NCI-H2171 (cell line): ENCODE measurements around the gene ARRB1.
"Not testable (repeated sequence)": the region's sequence is repeated elsewhere in the genome, so short reads cannot be mapped to it uniquely, and the experiment has no call there.

Experiments used
- DNase-seq: peaks from one replicate; lab custom pipeline; 2025; lab: John Stamatoyannopoulos, UW

The ARRB1 gene

DNA sequence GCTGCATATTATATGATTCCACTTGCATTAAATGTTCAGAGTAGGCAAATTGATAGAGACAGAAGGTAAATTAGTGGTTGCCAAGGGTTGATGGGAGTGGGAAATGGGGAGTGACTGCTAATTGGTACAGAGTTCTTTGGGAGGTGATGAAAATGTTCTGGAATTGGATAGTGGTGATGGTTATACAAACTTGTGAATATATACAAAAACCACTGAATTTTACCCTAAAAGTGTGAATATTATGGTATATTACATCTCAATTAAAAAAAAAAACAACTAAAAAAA, 52.5 kb downstream of the ARRB1 start:
- DNase-seq: no peak

GRCh38 chr11:75298191-75298975, 53.1 kb downstream of the ARRB1 start:
- no peak for DNase-seq

DNA sequence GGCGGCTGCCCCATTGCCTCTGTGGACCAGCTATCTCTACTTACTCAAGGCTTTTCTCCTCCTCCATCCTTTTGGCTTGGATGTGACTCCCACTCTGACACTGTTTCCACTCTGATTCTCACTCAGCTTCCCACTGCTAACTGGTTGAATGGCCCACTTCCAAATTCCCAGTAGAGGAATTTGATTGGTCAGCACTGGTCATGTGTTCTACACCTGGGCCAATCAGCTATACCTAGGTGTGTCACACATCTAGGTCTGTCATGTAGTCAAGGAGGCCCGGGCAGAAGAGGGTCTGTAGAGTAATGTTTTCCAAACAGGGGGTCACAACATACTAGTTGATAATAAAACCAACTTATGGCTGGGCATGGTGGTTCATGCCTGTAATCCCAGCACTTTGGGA, 57.6 kb downstream of the ARRB1 start:
- DNase-seq: no peak

DNA sequence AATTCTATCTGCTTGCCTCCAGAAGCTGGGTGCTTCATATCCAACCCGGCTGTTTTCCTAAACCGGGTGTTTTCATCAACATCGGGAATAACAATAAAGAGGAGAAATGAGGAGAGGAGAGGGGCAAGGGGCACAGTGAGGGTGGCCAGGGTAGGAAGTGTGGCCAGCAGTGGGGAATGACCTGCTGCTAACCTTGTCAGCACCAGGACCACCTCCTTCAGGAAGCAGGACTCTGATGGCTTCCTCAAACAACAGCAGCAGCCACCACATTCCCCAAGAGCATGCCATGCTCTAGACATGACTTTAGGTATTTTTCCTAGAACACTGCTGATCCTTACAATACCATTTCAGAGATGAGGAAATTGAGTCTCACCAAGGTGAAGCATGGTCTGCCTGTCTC, 58.5 kb downstream of the ARRB1 start:
- DNase-seq: no peak

DNA sequence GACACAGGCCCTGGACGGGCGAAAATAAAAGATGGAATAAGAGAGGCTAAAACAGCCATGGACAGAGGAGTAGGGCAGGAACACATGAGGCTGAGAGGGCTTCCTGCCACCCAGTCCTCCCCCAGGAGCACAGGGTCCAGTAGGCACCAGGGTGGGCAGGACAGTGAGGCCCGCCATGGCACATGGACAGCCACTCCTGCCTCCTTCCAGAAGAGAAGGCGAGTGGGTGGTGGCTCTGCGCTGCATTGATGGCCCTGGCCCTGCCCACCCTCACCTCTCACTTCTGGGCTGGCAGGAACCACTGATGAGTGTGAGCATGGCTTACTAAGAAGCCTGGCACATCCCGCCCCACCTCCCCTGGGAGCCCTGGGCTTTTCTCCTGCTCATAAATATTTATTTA, 59.7 kb downstream of the ARRB1 start:
- DNase-seq: no peak

DNA sequence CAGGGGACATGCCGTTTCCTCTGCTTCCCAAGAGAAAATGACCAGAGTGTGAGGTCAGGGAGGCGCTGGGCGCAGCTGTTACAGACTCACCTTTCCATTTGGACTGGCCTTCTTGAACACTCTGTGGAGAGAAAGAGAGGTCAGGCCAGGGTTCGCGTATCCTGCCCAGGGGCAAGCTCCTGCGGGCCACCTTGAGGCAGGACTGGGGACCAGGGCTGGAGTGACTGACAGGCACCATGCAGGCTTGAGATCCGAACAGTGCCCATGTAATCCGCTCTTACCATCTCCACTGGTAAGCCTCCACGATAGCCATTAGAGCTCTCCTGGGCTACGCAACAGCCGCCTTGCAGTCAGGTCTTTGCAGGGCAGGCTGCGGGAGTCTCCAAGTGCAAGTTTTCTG, 61.5 kb downstream of the ARRB1 start:
- DNase-seq: no peak

DNA sequence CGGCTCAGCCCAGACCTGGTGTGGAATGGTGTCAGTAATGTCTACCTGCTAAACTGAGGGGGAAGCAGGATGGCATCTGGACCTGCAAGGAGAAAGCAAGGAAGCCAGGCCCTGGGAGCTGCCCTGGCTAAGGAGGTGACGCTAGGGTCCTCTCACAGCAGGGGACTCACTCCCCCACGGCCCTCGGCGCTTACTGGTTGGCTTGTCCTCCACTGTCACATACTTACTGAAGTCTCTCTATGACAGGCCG, 62.0 kb downstream of the ARRB1 start:
- DNase-seq: no peak

GRCh38 chr11:75287579-75287978, 63.9 kb downstream of the ARRB1 start:
- DNase-seq: no peak

GRCh38 chr11:75286826-75287465, 64.5 kb downstream of the ARRB1 start:
- DNase-seq: no peak

DNA sequence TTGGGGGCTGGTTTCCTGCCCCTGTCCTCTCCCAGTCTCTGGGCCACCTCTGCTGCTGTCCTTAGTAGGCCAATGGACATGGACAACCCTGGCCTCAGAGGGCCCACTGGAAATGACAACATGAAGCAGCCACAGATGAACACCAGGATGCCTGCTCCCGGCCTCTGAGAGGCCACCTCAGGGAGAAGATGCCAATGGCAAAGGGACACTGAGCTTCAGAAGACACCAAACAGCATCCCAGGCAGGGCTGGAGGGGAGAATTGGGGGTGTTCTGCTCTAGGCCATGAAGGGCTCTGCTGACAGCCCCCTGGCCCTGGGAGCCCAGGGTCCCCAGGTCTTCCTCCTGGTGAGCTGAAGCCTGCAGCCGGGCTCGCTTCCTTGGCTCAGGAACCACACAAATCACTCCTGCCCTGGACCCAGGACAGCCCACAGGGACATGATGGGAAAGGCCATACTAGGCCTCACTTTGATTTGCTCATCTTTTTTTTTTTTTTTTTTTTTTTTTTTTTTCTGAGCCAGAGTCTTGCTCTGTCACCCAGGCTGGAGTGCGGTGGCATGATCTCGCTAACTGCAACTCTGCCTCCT, 65.6 kb downstream of the ARRB1 start:
- DNase-seq: no peak

GRCh38 chr11:75283391-75283931, 68.0 kb downstream of the ARRB1 start:
- no peak for DNase-seq

GRCh38 chr11:75281469-75282095, 69.9 kb downstream of the ARRB1 start:
- no peak for DNase-seq

- DNase-seq: no peak
These were observed 70.5 kb downstream of the ARRB1 start for GRCh38 chr11:75280770-75281468.

DNA sequence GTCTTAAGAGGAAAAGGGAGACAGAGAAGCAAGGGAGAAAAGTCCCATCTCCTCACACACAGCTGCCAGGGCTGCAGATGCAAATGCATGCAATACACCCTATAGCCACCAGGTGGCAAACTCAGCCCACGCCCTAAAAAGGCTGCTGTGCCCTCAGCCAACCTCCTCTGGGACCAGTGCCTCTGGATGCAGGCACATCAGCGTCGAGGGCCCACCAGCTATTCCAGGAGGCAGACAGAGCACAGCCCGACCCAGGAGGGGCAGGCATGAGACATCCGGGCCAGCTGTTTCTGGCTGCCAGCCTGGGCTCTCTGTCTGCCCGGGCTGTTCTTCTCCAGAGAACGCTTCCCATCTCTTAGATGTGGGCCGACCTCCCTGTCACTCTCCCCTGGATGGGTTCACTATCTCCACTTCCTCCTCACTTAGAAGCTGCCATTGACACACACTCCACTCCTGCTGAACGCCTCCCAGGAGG, 71.2 kb downstream of the ARRB1 start:
- DNase-seq: peak; percentile 36

DNA sequence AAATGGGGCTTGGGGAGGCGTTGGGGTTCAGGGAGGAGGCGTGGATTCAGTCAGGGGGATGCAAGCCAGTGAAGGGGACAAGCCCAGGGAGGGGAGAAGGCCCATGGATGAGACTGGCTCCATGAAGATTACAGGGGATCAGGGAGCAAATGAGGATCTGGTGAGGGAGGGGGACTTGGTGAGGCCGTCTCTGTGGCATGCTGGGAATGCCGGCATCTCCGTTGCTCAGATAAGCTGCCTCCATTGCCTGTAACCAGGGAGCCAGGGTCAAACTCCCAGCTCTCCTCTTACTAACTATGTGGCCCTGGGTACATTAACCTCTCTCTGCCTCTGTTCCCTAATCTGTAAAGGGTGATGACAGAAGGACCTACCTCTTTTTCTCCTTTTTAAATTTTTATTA, 72.2 kb downstream of the ARRB1 start:
- DNase-seq: no peak

DNA sequence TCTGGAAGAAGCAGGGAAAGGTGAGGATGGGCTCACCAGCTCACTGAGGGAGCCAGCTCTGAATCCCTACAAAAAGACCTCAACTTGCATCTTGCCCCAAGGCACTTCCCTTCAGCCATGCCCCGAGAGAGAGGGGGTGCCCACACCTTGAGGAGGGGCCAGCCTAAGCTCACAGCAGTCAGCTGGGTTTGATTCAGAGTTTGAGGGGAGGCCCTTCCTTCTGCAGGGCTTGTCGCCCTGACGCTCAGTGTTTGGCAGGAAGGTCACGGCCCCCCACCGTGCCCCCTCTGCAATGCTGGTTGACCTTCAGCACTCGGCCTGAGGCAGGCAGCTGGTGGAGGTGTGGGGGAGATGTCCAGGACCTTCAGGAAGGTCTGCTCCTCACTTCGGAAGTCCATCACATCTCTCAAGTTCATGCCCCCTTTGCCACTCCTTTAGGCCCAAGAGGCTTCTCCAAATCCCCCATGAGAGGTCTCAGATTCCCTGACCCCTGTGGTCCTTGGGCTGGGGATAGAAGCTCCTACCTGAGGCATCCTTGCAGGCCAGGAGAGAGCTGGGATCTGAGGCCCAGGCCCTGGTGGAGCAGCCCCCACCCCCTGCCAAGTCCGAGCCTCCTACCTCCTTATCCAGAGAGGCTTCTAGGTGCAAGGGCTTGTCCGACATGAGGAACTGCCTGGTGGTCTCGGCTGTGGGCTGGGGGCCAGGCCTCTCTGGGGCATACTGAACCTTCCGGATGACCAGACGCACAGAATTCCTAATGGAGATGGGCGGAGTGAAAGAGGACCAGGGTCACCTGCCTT, 73.3 kb downstream of the ARRB1 start:
- DNase-seq: no peak

DNA sequence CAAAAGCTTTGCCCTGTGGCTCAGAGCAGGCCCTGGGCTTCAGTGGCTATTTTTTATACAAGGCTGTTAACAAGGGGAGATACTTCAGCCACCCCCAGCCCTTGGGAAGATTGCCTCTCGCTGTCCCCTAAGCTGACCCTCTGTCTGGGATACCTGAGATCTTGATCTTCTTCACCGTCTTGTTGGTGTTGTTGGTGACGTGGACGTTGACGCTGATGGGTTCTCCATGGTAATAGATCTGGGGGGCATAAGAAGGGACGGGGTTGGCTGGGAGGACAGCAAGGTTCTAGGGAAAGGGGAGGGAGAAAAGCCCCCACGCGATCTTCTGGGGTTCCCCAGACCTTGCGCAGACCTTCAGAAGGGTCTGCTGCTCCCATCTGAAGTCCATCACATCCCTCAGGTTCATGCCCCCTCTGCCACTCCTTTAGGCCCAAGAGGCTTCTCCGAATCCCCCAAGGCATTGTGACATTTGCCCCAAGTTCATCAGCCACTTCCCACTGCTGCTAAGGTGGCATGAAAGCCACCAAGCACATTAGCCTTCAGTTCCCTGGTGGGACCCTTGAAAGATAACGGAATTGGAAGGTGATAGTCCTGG, 74.2 kb downstream of the ARRB1 start:
- DNase-seq: no peak

- peak; percentile 69 for DNase-seq
These were observed 74.8 kb downstream of the ARRB1 start for GRCh38 chr11:75276686-75277085.

DNA sequence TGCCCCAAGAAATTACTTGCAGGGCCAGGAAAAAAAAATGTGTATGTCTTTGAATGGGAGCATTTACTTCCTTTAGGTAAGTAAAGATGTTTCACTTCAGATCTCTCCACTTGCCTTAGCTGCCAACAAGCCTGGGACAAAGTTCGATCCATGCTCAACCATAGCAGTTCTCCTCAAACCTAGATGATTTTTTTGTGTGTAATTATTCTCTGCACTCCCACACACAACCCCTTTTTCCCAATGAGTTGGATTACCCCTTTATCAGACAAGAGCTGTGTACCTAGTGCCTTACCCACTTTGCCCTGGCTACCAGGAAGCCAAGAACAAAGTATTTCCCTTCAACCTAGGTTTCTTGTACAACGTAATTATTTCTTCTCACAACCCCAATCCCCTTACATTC, 75.3 kb downstream of the ARRB1 start:
- no peak for DNase-seq

DNA sequence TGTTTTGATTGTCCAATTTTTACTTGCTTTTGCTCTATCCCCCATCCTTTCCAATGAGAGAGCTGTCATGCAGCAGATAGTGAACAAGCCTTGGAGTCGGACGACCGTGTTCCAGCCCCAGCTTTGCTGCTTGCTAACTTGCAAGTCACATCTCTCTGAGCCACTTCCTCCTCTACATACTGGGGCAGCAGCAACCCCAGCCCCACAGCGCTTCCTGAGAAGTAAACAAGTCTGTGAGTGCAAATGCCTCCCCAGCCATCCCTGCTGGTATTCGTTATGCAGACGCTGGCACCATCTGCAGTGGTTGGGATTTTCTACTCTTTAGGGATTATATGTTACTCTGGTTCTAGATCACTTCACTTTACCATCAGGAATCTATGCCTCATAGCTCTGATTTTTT, 75.9 kb downstream of the ARRB1 start:
- peak; percentile 36 for DNase-seq

DNA sequence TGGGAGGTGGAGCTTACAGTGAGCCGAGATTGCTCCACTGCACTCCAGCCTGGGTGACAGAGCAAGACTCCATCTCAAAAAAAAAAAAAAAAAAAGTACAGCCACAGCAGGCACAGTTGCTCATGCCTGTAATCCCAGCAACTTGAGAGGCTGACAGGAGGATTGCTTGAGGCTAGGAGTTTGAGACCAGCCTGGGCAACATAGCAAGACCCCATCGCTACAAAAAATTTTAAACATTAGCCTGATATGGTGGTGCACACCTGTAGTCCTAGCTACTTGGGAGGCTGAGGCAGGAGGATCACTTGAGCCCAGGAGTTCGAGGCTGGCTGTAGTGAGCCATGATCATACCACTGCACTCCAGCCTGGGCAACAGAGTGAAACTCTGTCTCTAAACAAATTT, 76.7 kb downstream of the ARRB1 start:
- not testable (repeated sequence) for DNase-seq
